ENCODE results near the gene RPAP3.
A peak's percentile ranks its signal among the peaks of the same experiment; 100 is the strongest.

Gene RPAP3, protein sequence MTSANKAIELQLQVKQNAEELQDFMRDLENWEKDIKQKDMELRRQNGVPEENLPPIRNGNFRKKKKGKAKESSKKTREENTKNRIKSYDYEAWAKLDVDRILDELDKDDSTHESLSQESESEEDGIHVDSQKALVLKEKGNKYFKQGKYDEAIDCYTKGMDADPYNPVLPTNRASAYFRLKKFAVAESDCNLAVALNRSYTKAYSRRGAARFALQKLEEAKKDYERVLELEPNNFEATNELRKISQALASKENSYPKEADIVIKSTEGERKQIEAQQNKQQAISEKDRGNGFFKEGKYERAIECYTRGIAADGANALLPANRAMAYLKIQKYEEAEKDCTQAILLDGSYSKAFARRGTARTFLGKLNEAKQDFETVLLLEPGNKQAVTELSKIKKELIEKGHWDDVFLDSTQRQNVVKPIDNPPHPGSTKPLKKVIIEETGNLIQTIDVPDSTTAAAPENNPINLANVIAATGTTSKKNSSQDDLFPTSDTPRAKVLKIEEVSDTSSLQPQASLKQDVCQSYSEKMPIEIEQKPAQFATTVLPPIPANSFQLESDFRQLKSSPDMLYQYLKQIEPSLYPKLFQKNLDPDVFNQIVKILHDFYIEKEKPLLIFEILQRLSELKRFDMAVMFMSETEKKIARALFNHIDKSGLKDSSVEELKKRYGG

DNA sequence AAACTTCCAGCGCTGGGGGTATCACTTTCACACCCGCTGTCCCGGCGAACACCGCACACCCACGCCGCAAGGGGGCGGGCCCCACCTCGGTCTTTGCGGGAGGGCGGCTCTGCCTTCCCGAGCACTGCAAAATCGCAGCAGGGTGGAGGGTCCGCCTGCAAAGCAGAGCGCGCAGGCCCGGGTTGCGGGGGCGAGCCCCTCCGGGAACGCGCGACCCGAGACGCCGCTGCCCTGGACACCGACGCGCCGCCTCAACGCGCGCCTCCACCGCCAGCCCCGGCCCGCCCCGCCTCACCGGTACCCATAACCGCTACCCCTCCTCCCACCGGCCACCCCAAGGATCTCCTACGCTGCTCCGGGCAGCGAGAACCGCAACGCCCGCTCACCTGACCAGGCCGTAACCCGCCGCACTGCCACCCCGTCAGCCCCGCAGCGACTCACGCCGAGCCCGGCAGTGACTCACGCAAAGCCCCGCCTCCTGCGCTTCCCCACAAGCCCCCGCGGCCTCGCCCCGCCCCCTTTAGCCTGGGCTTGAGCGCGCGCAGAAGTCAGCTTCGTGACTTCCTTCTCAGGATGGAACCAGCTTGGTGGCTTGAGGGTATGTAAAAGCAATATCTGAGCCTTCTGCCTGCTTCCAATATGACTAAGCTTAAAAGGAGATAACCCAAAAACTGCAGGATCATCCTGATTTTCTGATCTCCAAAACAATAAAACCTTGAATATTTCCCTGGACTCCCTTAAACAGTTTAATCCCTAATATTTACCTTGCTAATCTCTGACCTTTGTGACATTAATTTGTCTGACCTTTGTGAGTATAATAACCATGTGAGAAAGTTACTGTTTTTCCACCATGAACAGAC, at the start of gene RPAP3:
Gene RPAP3 (minus strand): TSS at position 465 of the 860 bp plus-strand sequence. CDS start 3,190 bp downstream, outside the sequence.
- peak; percentile 91 to 98 (median 96) for DNase-seq
- intact Hi-C loops (cut with DNase I), result no loop called here

DNA sequence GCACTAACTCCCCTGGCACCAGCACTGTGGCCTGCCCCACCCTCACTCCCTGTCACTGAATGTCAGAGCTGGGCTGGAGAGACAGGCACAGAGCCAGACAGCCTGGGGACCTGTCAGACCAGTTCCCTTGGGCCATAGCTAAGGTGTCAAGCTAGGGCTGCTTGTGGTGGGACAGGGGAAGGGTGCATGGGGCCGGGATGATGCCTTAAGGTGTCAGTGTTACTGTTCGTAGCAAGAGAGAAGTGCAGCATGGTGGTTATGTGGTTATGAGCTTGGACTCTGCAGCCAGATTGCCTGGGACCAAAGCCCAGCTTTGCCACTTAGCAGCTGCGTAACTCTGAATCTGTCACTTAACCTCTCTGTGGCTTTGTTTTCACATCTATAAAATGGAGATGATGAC, 49.1 kb upstream of the RPAP3 start:
- DNase-seq, result peak in 5 of 42 donors; percentile 26 to 58 (median 46)
- intact Hi-C loops (cut with DNase I), result loop anchor here (5.0 kb wide), 1 partner anchor 38 kb away; no protein-coding TSS in a partner anchor

DNA sequence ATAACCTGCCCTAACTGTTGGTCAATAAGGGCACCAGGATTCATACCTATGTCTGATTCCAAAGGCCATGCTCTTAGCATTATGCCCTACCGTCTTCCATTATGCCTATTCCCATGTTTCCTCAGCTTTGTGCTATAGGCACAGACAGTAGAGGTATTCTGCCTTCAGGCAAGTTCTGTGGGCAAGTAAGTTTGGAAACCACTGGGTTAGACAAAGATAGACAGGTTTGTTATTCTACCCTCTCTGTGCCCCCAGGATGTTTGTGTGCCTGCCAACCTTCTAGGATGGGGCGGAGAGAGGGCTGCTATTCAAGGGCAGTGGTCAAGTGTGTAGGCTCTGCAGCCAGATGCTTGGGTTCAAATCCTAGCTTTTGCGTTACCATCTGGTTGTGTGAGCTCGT, 48.3 kb upstream of the RPAP3 start:
- intact Hi-C loops (cut with DNase I), result no loop called here
- DNase-seq, result no peak

DNA sequence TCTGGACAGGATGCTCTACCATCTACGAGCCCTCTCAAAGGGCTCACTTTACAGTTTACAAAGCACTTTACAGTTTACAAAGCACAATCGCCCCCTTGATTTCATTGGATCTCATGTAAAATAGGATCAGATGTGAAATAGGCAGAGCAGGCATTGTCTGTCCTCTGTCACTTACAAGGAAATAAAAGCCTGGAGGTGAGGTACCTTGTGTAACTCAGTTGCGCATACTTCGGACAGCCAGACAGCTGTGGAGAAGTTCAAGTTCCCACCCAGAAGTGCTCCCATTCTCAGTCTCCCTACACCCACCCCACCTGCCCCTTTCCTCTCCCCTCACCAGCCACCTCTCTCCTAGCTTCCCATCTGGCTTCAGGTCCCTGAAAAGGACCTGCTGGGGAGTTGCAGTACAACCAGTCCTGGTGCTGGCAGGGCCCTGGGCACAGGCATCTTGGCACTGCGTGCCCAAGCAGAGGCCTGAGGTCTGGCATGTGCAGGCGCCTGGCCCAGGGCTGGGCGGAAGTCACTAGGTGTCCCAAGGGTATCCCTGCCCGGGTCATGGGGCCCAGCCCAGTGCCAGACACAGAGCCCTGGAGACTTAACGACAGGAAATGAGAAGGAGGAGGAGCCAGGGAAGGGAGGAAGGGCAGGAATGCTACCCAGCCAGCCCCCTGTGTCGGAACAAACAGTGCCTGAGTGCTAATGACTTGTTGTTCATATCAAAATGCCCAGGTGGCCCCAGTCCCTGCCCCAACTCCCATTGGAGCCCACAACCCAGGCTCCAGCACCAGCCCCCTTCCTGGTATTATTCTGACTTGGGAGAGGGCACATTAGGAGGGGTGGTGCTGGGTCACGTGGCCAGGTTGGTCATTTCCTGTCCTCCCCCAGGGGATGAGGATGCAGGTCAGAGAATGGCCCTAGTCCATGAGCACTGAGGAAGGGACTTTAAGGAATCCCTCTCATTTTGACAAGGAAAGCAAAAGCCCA, 47.5 kb upstream of the RPAP3 start:
- peak in 15 of 42 donors; percentile 34 to 67 (median 56) for DNase-seq
- intact Hi-C loops (cut with DNase I), result no loop called here

GRCh38 chr12:47752552-47752951, 46.7 kb upstream of the RPAP3 start:
- intact Hi-C loops (cut with DNase I), result no loop called here
- DNase-seq, result no peak

GRCh38 chr12:47752121-47752520, 46.3 kb upstream of the RPAP3 start:
- intact Hi-C loops (cut with DNase I), result no loop called here
- DNase-seq, result no peak

- intact Hi-C loops (cut with DNase I), result no loop called here
- DNase-seq, result no peak
Observed at GRCh38 chr12:47751561-47751960, 45.7 kb upstream of the RPAP3 start.

DNA sequence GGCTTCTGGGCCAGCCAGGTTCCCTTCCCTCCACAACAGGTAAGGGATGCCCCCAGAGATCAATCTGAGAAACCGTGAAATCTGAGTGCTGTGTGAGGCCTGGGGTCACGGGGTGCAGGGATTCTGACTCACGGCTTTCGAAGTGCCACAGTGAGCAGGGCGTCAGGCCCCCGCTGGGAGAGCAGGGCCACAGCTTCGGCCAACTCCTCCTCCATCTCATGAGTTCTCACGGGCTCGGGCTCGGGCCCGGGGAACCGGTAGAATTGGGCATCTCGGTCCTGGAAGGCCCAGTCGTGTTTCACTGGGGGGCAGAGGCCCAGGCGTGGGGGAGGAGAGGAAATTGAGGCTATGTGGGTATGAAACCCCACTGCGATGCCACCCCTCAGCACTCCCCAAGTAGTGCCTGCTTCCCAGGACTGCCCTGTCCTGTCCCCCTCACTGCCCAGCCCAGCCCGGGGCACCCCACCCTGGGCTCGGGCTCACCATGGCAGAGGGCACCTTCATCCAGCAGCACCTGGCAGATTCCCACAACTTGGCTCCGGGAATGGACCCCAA, 45.2 kb upstream of the RPAP3 start:
- intact Hi-C loops (cut with DNase I), result no loop called here
- no peak for DNase-seq

GRCh38 chr12:47750229-47750798, 44.5 kb upstream of the RPAP3 start:
- no peak for DNase-seq
- intact Hi-C loops (cut with DNase I), result no loop called here

GRCh38 chr12:47748899-47749298, 43.1 kb upstream of the RPAP3 start:
- intact Hi-C loops (cut with DNase I), result no loop called here
- DNase-seq, result no peak

- DNase-seq, result no peak
- intact Hi-C loops (cut with DNase I), result no loop called here
Observed at GRCh38 chr12:47748507-47748828, 42.6 kb upstream of the RPAP3 start.

- DNase-seq, result no peak
- intact Hi-C loops (cut with DNase I), result no loop called here
Observed at GRCh38 chr12:47747596-47748506, 42.0 kb upstream of the RPAP3 start.

DNA sequence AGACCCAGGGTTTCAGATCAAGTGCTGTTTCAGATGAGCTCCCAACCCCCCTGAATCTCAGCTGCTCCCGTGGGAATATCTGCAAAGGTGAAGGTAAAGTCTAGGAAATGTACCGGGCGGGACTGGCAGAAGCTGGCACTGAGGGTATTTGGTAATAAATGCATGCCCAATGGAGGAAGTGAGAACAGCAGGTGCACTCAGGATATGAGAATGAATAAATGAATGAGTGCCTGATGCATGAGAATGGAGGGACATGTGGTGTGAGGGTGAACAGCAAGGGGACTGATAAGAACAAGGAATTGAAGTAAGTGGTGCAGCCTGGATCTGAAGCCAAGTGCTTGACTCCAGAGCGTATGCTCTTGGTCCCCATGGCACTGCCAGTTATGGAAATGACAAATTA, 41.3 kb upstream of the RPAP3 start:
- intact Hi-C loops (cut with DNase I), result no loop called here
- DNase-seq, result no peak

- intact Hi-C loops (cut with DNase I), result no loop called here
Observed at GRCh38 chr12:47746523-47746922, 40.7 kb upstream of the RPAP3 start.

GRCh38 chr12:47746073-47746472, 40.2 kb upstream of the RPAP3 start:
- intact Hi-C loops (cut with DNase I), result no loop called here
- DNase-seq, result no peak

More at GRCh38 chr12:47746523-47746922, 40.7 kb upstream of the RPAP3 start:
- no peak for DNase-seq

GRCh38 chr12:47745485-47746041, 39.7 kb upstream of the RPAP3 start:
- intact Hi-C loops (cut with DNase I), result no loop called here
- no peak for DNase-seq
